GM12891 (cell line): Measurements from ENCODE around the gene DHRS3.

ENCODE experiments used
- PAX5 ChIP-seq: IDR thresholded peaks from 2 replicates; pipeline ENCODE4 v1.6.1; 2011; ENCODE audit warnings: low read length, moderate library complexity, mild to moderate bottlenecking; ENCODE audit not compliant: insufficient read depth, severe bottlenecking
- POLR2A ChIP-seq: IDR thresholded peaks from 2 replicates; pipeline ENCODE4 v1.6.1; 2011; ENCODE audit warnings: low read depth, low read length, control low read depth
- POLR2AphosphoS5 ChIP-seq: IDR thresholded peaks from 2 replicates; pipeline ENCODE4 v1.6.1; 2011; ENCODE audit warnings: low read depth, low read length, control low read depth
- SPI1 ChIP-seq: IDR thresholded peaks from 2 replicates; pipeline ENCODE4 v1.6.1; 2011; ENCODE audit warnings: low read depth, low read length, control low read depth
- TAF1 ChIP-seq: IDR thresholded peaks from 2 replicates; pipeline ENCODE4 v1.6.1; 2011; ENCODE audit warnings: low read depth, low read length, control low read depth

- TF ChIP-seq POLR2AphosphoS5 = no peak
- TF ChIP-seq TAF1 = no peak
- TF ChIP-seq POLR2A = no peak
- no peak for TF ChIP-seq PAX5
- TF ChIP-seq SPI1 = no peak
These were observed 36.6 kb upstream of the DHRS3 start for GRCh38 chr1:12654657-12655056.
